Activated naive CD4-positive, alpha-beta T cell treated with anti-CD3 and anti-CD28 coated beads, Interleukin-2, amount 50 U/mL, for 72 hours (primary cell): Measurements from ENCODE around the gene ZNHIT2. TPM values are rescaled to one million over a fixed set of nuclear protein-coding genes. Genes with fewer than 3 reads are reported as not detected.
A peak's percentile ranks its signal among the peaks of the same experiment; 100 is the strongest.
"Not testable (repeated sequence)": the region's sequence is repeated elsewhere in the genome, so short reads cannot be mapped to it uniquely, and the experiment has no call there.

Experiments used
- ATAC-seq, 2 donors: fragments of 150-1000 bp; cut with Tn5 transposase; 2 replicates each; pipeline ENCODE4 v1.10.0; 2021; ENCODE audit warnings: mild to moderate bottlenecking in 2 of 2, moderate library complexity in 2 of 2
- DNase-seq, 2 donors: peaks; one replicate each; pipeline ENCODE4 v3.0.0; 2021 to 2022; ENCODE audit warnings: low spot score in 2 of 2
- H3K27ac Mint-ChIP-seq, 2 donors: one replicate each; pipeline ENCODE4 v1.8.0; 2022; ENCODE audit warnings: mild to moderate bottlenecking in 2 of 2, mixed read lengths in 2 of 2
- H3K36me3 Mint-ChIP-seq, 2 donors: one replicate each; pipeline ENCODE4 v1.8.0; 2022; ENCODE audit warnings: mixed read lengths in 2 of 2
- H3K9me3 Mint-ChIP-seq, 2 donors: one replicate each; pipeline ENCODE4 v1.8.0; 2022; ENCODE audit warnings: mixed read lengths in 2 of 2
- total RNA-seq, 2 donors: library from RNA; stranded (reverse); gene quantifications; one replicate each; pipeline ENCODE4 v1.2.3, GENCODE V29; 2022

ZNHIT2 gene
- total RNA-seq, 2 donors from 2014 or later, result 5.6 to 10.0 TPM

DNA sequence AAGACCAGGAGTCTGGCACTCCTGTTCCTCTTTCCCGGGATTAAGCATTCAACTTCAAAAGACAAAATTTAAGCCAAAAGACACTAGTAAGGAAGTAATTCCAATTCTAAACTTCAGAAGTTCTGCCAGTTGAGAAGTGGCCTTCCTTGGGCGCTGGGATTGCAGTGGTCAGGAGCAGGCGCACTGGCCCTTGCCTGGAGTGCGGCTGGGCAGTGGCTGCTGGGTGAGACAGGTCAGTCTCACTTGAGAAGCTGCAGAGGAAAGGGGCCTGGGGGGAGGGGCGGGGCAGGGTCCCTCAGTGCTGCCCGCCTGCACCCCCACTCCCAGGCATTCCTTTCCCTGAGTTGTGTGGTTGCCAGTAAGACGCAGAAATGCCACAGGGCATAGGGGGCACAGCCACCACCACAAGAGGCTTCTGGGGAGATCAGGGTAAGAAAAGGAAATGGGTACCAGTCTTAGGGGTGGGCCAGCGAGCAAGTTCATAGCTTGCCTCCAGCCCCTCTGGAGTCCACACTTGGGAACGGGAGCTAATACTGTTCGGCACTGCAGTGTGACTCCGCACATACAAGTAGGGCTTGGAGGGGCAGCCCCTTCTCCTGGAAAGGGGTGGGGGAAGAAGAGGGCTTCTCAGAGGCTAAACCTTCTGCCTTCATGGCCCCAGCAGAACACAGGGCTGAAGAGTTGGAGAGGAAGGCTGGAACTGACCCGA lies 10.1 kb upstream of the ZNHIT2 start:
- Mint-ChIP-seq H3K9me3 (no peaks in the 10 kb centered on the region), H3K27ac (peak overlapping the region; percentile 29 to 41), H3K36me3 (peaks cover 6% of the 10 kb centered on the region in 2 donors)
- peak in 1 of 2 donors; percentile 33 for DNase-seq
- no peak for ATAC-seq

- Mint-ChIP-seq H3K9me3 (no peaks in the 10 kb centered on the region), H3K36me3 (peaks cover 13 to 14% of the 10 kb centered on the region in 2 donors), H3K27ac (no peak overlapping the region)
- no peak for ATAC-seq
- DNase-seq, result peak in 1 of 2 donors; percentile 50
These were observed 9.2 kb upstream of the ZNHIT2 start for GRCh38 chr11:65126624-65127274.

DNA sequence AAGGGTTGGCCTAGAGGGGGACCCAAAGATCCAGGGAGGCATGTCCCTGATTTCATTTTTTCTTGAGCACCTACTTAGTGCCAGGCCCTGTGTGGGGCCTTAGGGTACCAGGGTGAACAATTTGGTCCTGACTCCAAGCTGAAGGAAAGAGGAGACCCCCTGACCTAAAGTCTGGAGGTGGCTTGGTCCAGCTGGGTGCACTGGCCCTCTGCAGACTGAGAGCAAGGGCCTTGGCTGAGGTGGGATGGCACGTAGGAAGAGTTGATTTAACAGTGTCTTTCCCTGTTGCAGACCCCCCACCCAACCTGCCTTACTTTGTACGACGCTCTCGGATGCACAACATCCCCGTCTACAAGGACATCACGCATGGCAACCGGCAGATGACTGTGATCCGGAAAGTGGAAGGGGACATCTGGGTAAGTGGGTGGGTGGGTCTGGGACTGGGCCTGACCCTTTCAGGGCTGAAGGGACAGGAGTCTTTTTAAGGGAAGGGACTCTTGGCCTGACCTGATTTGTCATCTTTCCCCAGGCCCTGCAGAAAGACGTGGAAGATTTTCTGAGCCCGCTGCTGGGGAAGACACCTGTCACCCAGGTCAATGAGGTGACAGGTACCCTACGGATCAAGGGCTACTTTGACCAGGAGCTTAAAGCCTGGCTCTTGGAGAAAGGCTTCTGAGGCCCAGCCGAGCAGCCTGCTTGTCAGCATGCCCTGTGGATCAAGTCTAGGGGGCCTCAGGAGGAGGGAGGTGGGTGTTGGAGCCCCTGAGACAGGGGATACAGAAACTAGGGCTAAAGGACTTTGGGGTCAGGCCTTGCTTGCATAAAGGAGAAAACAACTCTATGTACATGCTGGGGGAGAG lies 7.9 kb upstream of the ZNHIT2 start:
- H3K27ac Mint-ChIP-seq, result no peak overlapping the region
- ATAC-seq, result no peak
- DNase-seq, result peak in 1 of 2 donors; percentile 50
- H3K36me3 Mint-ChIP-seq, result peaks cover 27% of the 10 kb centered on the region in 2 donors
- no peaks in the 10 kb centered on the region for H3K9me3 Mint-ChIP-seq

- H3K9me3 Mint-ChIP-seq, result no peaks in the 10 kb centered on the region
- no peak for ATAC-seq
These were observed 7.1 kb upstream of the ZNHIT2 start for GRCh38 chr11:65124480-65125196.

DNA sequence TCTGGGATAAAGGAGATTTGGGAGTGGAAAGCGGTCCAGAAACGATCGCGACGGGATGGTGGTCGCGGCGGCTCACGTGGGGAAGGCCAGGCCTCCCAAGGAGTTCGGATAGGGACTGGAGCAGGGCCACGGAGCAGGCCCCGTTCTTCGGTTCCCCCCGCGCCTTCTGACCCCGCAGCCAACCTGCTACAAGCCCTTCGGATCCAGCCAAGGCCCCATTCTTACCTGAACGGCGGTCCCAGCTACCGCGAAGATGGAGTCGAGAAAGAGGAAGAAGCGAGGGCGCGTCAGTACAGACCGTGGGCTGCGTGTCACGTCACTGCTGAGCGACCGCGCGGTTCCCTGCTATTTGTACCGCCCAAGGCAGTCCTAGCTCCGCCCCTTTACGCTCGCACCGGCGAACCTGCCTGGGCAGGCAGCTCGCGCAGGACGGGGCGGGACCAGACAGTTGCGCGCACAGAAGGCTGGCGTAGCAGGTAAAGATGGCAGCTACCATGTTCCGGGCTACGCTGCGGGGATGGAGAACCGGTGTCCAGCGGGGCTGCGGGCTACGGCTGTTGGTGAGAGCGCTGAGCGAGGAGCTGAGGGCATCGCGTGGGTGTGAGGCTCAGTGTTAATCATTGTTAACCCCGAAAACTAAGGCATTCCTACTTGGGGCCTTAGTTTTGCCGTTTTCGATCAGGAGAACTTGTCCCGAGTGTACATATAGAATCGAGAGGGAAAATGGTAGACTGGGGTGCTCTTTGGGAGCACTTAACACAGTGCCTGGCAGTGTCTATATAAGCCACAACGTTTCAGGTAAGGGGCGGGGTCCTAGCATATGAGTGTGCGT lies 4.6 kb upstream of the ZNHIT2 start, which contains the start of the genes FAU and MRPL49:
Gene FAU, minus strand, starts transcription at position 270 of the 832 bp plus-strand sequence. CDS start 321 bp downstream, outside the sequence.
Gene MRPL49, plus strand, starts transcription at position 457 of the 832 bp plus-strand sequence. Its CDS starts 26 bp downstream, at position 483.
- Mint-ChIP-seq H3K36me3 (peaks cover 31 to 34% of the 10 kb centered on the region in 2 donors), H3K9me3 (no peaks in the 10 kb centered on the region), H3K27ac (peak within 1 kb of the TSS; percentile 99 to 100)
- ATAC-seq, result peak; percentile 88 to 89
- peak; percentile 98 for DNase-seq

More at GRCh38 chr11:65124480-65125196, 7.1 kb upstream of the ZNHIT2 start:
- DNase-seq, result peak in 1 of 2 donors; percentile 46
- peaks cover 31 to 34% of the 10 kb centered on the region in 2 donors for H3K36me3 Mint-ChIP-seq
- peak overlapping the region; percentile 24 to 77 for H3K27ac Mint-ChIP-seq

DNA sequence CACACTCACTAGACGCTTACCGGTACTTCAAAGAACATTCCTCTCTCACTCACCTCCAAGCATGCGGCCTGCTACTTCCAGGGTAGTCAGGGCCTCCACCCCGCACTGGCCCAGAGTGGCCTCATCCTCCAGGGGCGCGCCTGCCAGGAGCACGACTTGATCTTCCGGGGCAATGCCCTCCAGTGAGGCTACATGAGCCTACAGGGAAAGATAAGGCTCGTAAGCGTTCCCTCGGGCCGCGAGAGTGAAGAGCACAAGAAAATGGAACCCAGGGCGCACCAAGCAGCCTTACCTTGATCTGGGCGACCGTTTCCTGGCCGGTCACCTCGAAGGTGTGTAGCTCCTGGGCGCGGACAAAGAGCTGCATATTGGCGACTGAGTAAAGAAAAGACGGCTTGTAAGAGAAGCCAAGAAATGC lies 4.0 kb upstream of the ZNHIT2 start:
- Mint-ChIP-seq H3K36me3 (peaks cover 31 to 38% of the 10 kb centered on the region in 2 donors), H3K9me3 (no peaks in the 10 kb centered on the region), H3K27ac (peak overlapping the region; percentile 99 to 100)
- DNase-seq (peak in 1 of 2 donors; percentile 36), ATAC-seq (no peak)

- Mint-ChIP-seq H3K36me3 (peaks cover 31 to 38% of the 10 kb centered on the region in 2 donors), H3K9me3 (no peaks in the 10 kb centered on the region), H3K27ac (peak overlapping the region; percentile 99 to 100)
- no peak for ATAC-seq
- no peak for DNase-seq
These were observed 3.3 kb upstream of the ZNHIT2 start for GRCh38 chr11:65120831-65121230.

GRCh38 chr11:65119670-65119995 lies 2.1 kb upstream of the ZNHIT2 start:
- Mint-ChIP-seq H3K9me3 (no peaks in the 10 kb centered on the region), H3K36me3 (peaks cover 31 to 38% of the 10 kb centered on the region in 2 donors), H3K27ac (peak overlapping the region; percentile 2 to 99)
- DNase-seq (no peak), ATAC-seq (no peak)

GRCh38 chr11:65118891-65119669 lies 1.6 kb upstream of the ZNHIT2 start:
- not testable (repeated sequence) for ATAC-seq, H3K9me3 Mint-ChIP-seq
- peak overlapping the region; percentile 90 to 99 for H3K27ac Mint-ChIP-seq
- peak in 1 of 2 donors; percentile 39 for DNase-seq
- peaks cover 26 to 33% of the 10 kb centered on the region in 2 donors for H3K36me3 Mint-ChIP-seq

DNA sequence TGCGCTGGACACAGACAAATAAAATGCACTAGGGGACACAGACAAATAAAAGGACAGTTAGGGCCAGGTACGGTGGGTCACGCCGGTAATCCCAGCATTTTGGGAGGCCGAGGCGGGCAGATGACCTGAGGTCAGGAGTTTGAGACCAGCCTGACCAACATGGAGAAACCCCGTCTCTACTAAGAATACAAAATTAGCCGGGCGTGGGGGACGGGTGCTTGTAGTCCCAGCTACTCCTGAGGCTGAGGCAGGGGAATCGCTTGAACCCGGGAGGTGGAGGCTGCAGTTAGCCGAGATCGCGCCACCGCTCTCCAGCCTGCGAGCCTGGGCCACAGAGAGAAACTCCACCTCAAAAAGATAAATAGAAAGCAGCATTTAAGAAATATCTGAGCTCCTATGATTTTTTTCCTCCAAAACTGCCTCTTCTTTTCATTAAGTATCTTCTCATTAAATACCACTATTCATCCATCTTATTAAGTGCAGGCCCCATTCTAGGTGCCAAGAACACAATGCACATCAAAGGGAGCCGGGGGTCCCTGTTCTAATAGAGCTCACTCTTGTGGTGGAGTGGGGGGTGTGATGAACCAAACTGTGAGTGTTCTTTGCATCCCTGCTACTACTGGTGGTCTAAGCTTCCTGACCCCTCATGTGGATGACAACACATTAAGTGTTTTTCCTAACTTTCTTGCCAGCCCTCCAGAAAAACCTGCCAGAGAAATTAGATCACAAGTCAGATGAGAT lies 766 bp upstream of the ZNHIT2 start:
- Mint-ChIP-seq H3K27ac (peak overlapping the region; percentile 94 to 99), H3K9me3 (no peaks in the 10 kb centered on the region), H3K36me3 (peaks cover 25 to 32% of the 10 kb centered on the region in 2 donors)
- no peak for ATAC-seq
- DNase-seq, result peak in 1 of 2 donors; percentile 65

- H3K36me3 Mint-ChIP-seq, result peaks cover 15 to 23% of the 10 kb centered on the region in 2 donors
- peak overlapping the region; percentile 91 to 98 for H3K27ac Mint-ChIP-seq
- no peaks in the 10 kb centered on the region for H3K9me3 Mint-ChIP-seq
- ATAC-seq (peak; percentile 19 to 33), DNase-seq (peak; percentile 58 to 74)
These were observed 913 bp downstream of the ZNHIT2 start for GRCh38 chr11:65116370-65117205.

DNA sequence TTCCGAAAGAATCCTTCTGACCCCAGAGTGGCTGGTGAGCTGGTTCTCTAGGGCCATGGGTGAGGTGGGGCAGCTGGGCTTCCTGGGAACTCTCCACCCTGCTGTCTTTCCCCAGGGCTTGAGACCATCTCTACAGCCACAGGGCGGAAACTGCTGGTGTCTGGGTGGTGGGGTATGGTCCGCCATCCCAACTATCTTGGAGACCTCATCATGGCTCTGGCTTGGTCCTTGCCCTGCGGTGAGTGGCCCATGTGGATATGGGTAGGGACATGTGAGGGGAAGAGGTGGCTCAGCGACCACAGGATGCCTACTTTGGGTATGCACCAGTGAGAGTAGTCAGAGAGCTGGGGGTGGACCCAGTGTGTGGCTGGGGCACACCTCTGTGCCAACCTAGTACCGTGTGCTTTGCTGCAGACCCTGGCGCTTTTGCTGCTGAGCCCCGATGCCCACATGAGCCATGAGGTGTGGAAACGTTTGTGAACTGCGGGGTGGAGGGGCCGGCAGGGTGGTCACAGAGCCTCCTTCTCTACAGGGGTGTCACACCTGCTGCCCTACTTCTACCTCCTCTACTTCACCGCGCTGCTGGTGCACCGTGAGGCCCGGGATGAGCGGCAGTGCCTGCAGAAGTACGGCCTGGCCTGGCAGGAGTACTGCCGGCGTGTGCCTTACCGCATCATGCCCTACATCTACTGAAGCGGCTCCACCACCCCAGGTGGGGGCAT lies 2.0 kb downstream of the ZNHIT2 start:
- ATAC-seq, result no peak
- peak overlapping the region in 1 of 2 donors; percentile 91 for H3K27ac Mint-ChIP-seq
- H3K36me3 Mint-ChIP-seq, result peaks cover 5 to 13% of the 10 kb centered on the region in 2 donors
- DNase-seq, result no peak
- H3K9me3 Mint-ChIP-seq, result no peaks in the 10 kb centered on the region
